GM12873 (cell line): Measurements from ENCODE around the gene GALNT9.

Experiments used
- TF ChIP-seq, protein P1 (sequence below): IDR thresholded peaks from 2 replicates; pipeline ENCODE4 v1.5.1; 2012; ENCODE audit warnings: low read depth, mild to moderate bottlenecking, moderate library complexity, low read length, control low read depth; ENCODE audit not compliant: insufficient read depth; ENCODE audit errors: missing control alignments

GALNT9 gene

GRCh38 chr12:132309596-132310086 is 19.7 kb downstream of the GALNT9 start:
- TF ChIP-seq, protein P1, sequence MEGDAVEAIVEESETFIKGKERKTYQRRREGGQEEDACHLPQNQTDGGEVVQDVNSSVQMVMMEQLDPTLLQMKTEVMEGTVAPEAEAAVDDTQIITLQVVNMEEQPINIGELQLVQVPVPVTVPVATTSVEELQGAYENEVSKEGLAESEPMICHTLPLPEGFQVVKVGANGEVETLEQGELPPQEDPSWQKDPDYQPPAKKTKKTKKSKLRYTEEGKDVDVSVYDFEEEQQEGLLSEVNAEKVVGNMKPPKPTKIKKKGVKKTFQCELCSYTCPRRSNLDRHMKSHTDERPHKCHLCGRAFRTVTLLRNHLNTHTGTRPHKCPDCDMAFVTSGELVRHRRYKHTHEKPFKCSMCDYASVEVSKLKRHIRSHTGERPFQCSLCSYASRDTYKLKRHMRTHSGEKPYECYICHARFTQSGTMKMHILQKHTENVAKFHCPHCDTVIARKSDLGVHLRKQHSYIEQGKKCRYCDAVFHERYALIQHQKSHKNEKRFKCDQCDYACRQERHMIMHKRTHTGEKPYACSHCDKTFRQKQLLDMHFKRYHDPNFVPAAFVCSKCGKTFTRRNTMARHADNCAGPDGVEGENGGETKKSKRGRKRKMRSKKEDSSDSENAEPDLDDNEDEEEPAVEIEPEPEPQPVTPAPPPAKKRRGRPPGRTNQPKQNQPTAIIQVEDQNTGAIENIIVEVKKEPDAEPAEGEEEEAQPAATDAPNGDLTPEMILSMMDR, result no peak

DNA sequence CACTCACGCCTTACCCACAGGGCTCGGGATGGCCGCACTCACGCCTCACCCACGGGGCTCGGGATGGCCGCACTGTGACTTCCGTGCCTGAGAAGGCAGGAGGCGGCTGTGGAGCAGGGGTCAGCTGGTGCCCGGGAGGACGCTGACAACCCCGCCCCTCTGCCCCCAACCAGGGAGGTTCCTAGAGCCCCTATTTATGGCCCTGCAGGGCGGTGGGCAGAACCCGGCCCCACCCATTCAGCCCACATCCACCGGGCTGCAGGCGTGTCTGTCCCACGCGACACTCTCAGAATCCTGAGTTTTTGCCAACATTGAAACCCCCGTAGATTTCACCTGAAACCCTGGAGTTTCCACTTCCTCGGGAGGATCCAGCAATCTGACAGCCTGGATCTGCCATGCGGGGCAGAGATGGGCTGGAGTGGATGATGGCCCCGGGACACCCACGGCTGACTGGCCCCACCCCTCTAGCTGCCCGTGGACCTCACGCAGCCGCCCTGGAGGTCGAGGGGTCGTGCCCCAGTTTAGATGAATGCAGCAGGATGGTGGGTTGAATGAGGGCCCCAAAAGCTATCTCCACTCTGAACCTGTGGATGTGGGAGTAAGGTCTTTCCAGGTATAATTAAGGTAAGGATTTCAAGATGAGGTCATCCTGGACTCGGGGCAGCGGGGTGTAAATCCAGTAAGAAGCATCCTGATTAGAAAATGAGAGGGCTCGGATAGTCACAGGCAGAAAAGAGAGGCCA is 20.4 kb downstream of the GALNT9 start:
- TF ChIP-seq, protein P1, result no peak

DNA sequence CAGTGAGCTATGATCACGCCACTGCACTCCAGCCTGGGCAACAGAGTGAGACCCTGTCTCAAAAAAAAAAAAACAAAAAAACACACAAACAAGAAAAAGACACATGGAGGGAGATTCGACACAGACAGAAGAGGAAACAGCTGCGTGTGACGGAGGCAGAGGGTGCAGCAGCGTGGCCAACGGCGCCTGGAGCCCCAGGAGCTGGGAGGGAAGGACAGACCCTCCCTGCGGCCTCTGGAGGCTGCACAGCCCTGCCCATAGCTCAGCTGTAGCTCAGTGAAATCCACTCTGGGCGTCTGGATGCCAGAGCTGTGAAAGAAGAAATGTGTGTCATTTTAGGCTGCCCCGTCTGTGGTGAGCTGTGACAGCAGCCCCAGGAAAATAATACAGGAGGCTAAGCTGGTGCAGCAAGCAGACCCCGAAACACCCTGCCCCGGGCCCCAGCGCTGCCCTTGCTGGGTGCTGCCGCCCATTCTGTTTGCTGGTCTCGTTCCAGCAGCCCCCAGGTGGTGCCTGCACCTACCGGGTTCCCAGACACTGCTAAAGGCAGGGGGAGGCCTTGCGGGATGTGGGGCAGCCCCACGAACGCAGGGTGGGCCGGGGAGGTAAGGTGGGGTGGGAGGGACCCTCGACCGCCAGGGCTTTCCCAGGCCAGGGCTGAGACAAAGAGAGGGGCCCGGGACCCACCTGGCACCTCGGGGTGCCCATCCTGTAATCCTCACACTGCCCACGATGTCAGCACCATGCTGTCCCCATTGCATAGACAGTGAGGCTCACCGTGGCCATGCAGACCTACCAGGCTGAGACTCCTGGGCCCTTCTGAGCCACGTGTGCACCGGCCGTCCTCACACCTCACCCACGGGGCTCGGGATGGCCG is 21.2 kb downstream of the GALNT9 start:
- TF ChIP-seq, protein P1, result no peak

DNA sequence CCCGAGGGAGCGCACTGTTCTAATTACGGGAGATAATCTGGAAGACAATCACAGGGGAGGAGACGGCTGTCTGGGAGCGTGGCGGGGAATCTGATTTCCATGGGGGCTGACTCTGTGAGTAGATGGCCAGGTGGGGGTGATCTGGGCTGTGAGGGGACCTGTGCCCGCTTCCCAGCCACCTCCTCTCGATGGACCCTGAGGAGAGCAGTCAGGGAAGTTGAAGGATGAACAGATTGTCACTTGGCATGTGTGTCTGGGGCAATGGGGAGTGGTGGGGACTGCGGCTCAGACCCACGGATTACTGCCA is 22.6 kb downstream of the GALNT9 start:
- TF ChIP-seq, protein P1, result no peak

DNA sequence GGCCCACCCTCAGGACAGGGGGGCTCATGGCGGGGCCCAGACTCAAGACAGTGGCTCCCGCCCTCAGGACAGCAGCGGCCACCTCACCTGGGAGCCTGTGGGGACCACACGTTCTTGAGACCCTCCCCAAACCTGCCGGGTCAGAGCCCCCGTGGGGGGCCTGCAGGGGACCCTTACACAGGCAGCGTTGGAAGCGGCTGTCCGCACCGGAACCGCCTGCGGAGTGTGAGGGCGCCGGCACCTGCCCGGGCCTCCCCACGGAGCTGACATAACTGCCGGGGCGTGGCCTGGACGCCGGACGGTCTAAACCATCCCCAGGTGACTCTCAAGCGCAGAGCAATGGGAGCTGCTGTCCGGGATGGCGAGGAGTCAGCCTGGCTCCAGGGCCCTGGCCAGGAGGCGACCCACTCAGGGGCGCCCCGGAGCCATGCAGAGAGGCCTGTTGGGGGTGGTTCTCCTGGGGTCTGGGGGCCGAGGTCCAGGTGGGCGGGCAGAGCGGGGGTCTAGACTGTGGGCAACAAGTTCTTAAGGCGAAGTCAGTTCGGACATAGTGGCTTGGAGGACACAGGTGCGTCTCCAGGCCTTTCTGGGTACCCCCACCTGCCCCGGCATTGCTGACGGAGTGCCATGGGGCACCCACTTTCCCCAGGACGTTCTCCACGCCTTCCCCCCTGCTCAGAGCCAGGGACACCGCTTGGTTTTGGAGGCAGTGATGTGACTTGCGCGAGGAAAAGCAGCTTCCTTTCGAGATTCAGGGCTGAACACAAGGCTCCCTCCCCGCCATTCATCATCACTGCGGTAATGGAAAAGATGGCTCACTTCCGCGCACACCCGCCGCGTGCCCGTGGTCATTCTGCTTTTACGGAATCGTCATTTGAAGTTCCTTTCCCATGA is 23.2 kb downstream of the GALNT9 start:
- TF ChIP-seq, protein P1, result no peak

GRCh38 chr12:132305560-132305966 is 23.8 kb downstream of the GALNT9 start:
- TF ChIP-seq, protein P1, result no peak
